SK-N-SH treated with all-trans-retinoic acid at 6 μM for 48 hours (cell line): ENCODE measurements around the gene ACSM4.

Source experiments
- ATAC-seq: fragments of 200-7000 bp; cut with Tn5 transposase; 3 replicates; pipeline ENCODE4 v1.9.1; 2020; ENCODE audit warnings: mild to moderate bottlenecking, moderate library complexity
- ARNTL ChIP-seq: fragments of 450-650 bp; formaldehyde crosslinking; IDR thresholded peaks from 2 replicates; pipeline ENCODE4 v1.5.0; 2020; ENCODE audit warnings: low read depth, mild to moderate bottlenecking, moderate library complexity, borderline replicate concordance
- BACH2 ChIP-seq: fragments of 250-450 bp; sonication (Bioruptor Pico); IDR thresholded peaks from 2 replicates; pipeline ENCODE4 v1.9.0; 2021; ENCODE audit warnings: mild to moderate bottlenecking, borderline replicate concordance
- CSDC2 ChIP-seq: fragments of 250-450 bp; sonication (Bioruptor Pico); IDR thresholded peaks from 2 replicates; pipeline ENCODE4 v1.5.0; 2020; ENCODE audit warnings: mild to moderate bottlenecking, moderate library complexity
- ESRRG ChIP-seq: fragments of 250-450 bp; sonication (Bioruptor Pico); IDR thresholded peaks from 2 replicates; pipeline ENCODE4 v1.6.1; 2021; ENCODE audit warnings: mild to moderate bottlenecking
- OSR1 ChIP-seq: fragments of 250-450 bp; sonication (Bioruptor Pico); IDR thresholded peaks from 2 replicates; pipeline ENCODE4 v1.8.0; 2022; ENCODE audit warnings: moderate library complexity, mild to moderate bottlenecking, inconsistent platforms
- RARB ChIP-seq: fragments of 250-450 bp; sonication (Bioruptor Pico); IDR thresholded peaks from 2 replicates; pipeline ENCODE4 v1.8.0; 2021; ENCODE audit warnings: mild to moderate bottlenecking, moderate library complexity
- SNAI2 ChIP-seq: fragments of 250-450 bp; sonication (Bioruptor Pico); IDR thresholded peaks from 2 replicates; pipeline ENCODE4 v1.5.0; 2020; ENCODE audit warnings: mild to moderate bottlenecking, moderate library complexity
- TOX ChIP-seq: fragments of 250-450 bp; sonication (Bioruptor Pico); IDR thresholded peaks from 2 replicates; pipeline ENCODE4 v1.8.0; 2021; ENCODE audit warnings: mild to moderate bottlenecking, moderate library complexity, borderline replicate concordance
- ZFP30 ChIP-seq: fragments of 450-650 bp; formaldehyde crosslinking; IDR thresholded peaks from 2 replicates; pipeline ENCODE4 v1.5.0; 2022; ENCODE audit warnings: mild to moderate bottlenecking, moderate library complexity
- ZNF565 ChIP-seq: fragments of 450-650 bp; formaldehyde crosslinking; conservative IDR thresholded peaks from 2 replicates; pipeline ENCODE4 v1.5.0; 2020; ENCODE audit warnings: low read depth, mild to moderate bottlenecking, moderate library complexity
- ZNF70 ChIP-seq: fragments of 450-650 bp; formaldehyde crosslinking; IDR thresholded peaks from 2 replicates; pipeline ENCODE4 v1.5.0; 2020; ENCODE audit warnings: mild to moderate bottlenecking, moderate library complexity
- TF ChIP-seq, protein P1 (sequence below): fragments of 250-450 bp; sonication (Bioruptor Pico); IDR thresholded peaks from 2 replicates; pipeline ENCODE4 v1.5.1; 2021; ENCODE audit warnings: mild to moderate bottlenecking, moderate library complexity
- TF ChIP-seq, protein P2 (sequence below): fragments of 250-450 bp; sonication (Bioruptor Pico); IDR thresholded peaks from 2 replicates; pipeline ENCODE4 v1.5.0; 2020; ENCODE audit warnings: mild to moderate bottlenecking, moderate library complexity
- TF ChIP-seq, protein P3 (sequence below): fragments of 250-450 bp; sonication (Bioruptor Pico); IDR thresholded peaks from 2 replicates; pipeline ENCODE4 v1.8.0; 2021; ENCODE audit warnings: low read depth, mild to moderate bottlenecking, moderate library complexity, borderline replicate concordance

The ACSM4 gene

DNA sequence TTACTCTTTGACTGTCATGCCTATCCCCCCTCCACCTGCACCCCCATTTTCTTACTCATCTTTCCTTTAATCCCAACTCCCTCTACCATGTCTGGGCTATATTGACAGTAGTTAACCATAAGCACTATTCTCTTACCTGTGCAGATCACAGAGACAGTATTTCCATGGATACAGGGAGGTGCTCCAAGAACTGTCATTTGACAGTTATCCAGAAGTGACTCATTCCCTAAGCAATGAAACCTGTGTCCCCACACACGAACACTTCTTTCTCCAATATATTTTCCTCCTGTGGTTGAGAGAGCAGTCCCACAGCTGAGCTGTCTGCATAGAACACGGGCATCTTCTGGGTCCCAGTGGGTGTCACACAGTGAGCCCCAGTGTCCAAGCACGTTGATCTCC, 71.3 kb downstream of the ACSM4 start:
- no peak for TF ChIP-seq ZFP30 (CRISPR knock-in tag)
- TF ChIP-seq ZNF70: no peak
- no peak for ATAC-seq

DNA sequence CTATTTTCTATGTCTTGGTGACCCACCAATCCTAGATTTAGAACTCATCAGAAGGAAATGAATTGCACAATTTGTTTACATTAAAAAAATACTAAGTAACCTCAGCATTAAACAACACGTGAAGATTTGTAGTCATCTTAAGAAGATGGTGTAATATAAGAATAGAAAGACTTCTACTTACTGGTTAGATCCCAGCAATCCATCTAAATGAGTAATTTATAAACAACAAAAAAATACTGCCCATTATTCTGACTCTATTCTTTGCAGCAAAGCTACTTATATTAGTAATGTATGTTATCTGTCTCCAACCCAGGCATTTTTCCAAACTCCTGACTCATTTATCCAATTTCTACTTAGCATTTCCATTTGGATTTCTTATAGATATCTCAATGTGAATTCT, 72.3 kb downstream of the ACSM4 start:
- ATAC-seq: no peak
- TF ChIP-seq BACH2 (CRISPR knock-in tag): no peak
- TF ChIP-seq TOX: no peak
- TF ChIP-seq ARNTL (CRISPR knock-in tag): no peak
- TF ChIP-seq CSDC2: no peak
- TF ChIP-seq, protein P1, sequence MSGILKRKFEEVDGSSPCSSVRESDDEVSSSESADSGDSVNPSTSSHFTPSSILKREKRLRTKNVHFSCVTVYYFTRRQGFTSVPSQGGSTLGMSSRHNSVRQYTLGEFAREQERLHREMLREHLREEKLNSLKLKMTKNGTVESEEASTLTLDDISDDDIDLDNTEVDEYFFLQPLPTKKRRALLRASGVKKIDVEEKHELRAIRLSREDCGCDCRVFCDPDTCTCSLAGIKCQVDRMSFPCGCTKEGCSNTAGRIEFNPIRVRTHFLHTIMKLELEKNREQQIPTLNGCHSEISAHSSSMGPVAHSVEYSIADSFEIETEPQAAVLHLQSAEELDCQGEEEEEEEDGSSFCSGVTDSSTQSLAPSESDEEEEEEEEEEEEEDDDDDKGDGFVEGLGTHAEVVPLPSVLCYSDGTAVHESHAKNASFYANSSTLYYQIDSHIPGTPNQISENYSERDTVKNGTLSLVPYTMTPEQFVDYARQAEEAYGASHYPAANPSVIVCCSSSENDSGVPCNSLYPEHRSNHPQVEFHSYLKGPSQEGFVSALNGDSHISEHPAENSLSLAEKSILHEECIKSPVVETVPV (CRISPR knock-in tag): no peak
- no peak for TF ChIP-seq ESRRG (CRISPR knock-in tag)
- no peak for TF ChIP-seq RARB
- TF ChIP-seq, protein P2, sequence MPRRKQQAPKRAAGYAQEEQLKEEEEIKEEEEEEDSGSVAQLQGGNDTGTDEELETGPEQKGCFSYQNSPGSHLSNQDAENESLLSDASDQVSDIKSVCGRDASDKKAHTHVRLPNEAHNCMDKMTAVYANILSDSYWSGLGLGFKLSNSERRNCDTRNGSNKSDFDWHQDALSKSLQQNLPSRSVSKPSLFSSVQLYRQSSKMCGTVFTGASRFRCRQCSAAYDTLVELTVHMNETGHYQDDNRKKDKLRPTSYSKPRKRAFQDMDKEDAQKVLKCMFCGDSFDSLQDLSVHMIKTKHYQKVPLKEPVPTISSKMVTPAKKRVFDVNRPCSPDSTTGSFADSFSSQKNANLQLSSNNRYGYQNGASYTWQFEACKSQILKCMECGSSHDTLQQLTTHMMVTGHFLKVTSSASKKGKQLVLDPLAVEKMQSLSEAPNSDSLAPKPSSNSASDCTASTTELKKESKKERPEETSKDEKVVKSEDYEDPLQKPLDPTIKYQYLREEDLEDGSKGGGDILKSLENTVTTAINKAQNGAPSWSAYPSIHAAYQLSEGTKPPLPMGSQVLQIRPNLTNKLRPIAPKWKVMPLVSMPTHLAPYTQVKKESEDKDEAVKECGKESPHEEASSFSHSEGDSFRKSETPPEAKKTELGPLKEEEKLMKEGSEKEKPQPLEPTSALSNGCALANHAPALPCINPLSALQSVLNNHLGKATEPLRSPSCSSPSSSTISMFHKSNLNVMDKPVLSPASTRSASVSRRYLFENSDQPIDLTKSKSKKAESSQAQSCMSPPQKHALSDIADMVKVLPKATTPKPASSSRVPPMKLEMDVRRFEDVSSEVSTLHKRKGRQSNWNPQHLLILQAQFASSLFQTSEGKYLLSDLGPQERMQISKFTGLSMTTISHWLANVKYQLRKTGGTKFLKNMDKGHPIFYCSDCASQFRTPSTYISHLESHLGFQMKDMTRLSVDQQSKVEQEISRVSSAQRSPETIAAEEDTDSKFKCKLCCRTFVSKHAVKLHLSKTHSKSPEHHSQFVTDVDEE: no peak
- TF ChIP-seq OSR1: no peak
- no peak for TF ChIP-seq SNAI2
- TF ChIP-seq, protein P3, sequence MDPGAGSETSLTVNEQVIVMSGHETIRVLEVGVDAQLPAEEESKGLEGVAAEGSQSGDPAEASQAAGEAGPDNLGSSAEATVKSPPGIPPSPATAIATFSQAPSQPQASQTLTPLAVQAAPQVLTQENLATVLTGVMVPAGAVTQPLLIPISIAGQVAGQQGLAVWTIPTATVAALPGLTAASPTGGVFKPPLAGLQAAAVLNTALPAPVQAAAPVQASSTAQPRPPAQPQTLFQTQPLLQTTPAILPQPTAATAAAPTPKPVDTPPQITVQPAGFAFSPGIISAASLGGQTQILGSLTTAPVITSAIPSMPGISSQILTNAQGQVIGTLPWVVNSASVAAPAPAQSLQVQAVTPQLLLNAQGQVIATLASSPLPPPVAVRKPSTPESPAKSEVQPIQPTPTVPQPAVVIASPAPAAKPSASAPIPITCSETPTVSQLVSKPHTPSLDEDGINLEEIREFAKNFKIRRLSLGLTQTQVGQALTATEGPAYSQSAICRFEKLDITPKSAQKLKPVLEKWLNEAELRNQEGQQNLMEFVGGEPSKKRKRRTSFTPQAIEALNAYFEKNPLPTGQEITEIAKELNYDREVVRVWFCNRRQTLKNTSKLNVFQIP (CRISPR knock-in tag): no peak
- no peak for TF ChIP-seq ZNF565
- TF ChIP-seq, all 23 proteins: peak for 0
